OCI-LY7 (cell line): Measurements from ENCODE around the gene COL5A1. TPM values are rescaled to one million over a fixed set of nuclear protein-coding genes. Genes with fewer than 3 reads are reported as not detected.

Experiments used
- BruUV-seq: library from RNA; stranded (reverse); fragments of 400-500 nt; replicated peaks from 2 replicates; lab custom pipeline; 2021; lab: Mats Ljungman, UMichigan
- CTCF ChIA-PET: fragments of 300-600 bp; sonication (Branson Sonifier 250); formaldehyde crosslinking; loops from one replicate; lab custom pipeline; 2022; ENCODE audit warnings: antibody characterized with exemption; ENCODE audit not compliant: unreplicated experiment; lab: Charles Lee
- POLR2A ChIA-PET: fragments of 300-600 bp; sonication (Branson Sonifier 250); formaldehyde crosslinking; loops from one replicate; lab custom pipeline; 2022; ENCODE audit warnings: antibody characterized with exemption; lab: Charles Lee
- DNase-seq: peaks from one replicate; pipeline ENCODE4 v3.0.0-alpha.2; 2015; ENCODE audit warnings: low spot score
- H2AFZ ChIP-seq: fragments of 200-600 bp; sonication (generic), shearing (Covaris generic); 2 replicates; pipeline ENCODE4 v1.6.1; 2014; ENCODE audit warnings: mild to moderate bottlenecking, antibody characterized with exemption, low read length, moderate library complexity
- H3K27ac ChIP-seq: fragments of 200-600 bp; sonication (generic); 2 replicates; pipeline ENCODE4 v1.5.1; 2014; ENCODE audit warnings: mixed run types, low read depth, mild to moderate bottlenecking, moderate library complexity, low read length, inconsistent platforms; ENCODE audit not compliant: poor library complexity, severe bottlenecking
- H3K36me3 ChIP-seq: fragments of 200-600 bp; sonication (generic); 2 replicates; pipeline ENCODE4 v1.6.1; 2014; ENCODE audit warnings: mild to moderate bottlenecking, antibody characterized with exemption, low read length, moderate library complexity, mixed read lengths; ENCODE audit not compliant: insufficient read depth
- H3K4me1 ChIP-seq: fragments of 200-600 bp; sonication (generic); 2 replicates; pipeline ENCODE4 v1.5.1; 2014; ENCODE audit warnings: mild to moderate bottlenecking, low read length; ENCODE audit not compliant: insufficient read depth, poor library complexity, severe bottlenecking
- H3K4me2 ChIP-seq: fragments of 200-600 bp; sonication (generic); 2 replicates; pipeline ENCODE4 v1.6.1; 2014; ENCODE audit warnings: mild to moderate bottlenecking, low read length
- H3K4me3 ChIP-seq: fragments of 200-600 bp; sonication (generic); 2 replicates; pipeline ENCODE4 v1.5.1; 2014; ENCODE audit warnings: mild to moderate bottlenecking, low read depth, low read length; ENCODE audit not compliant: poor library complexity, severe bottlenecking
- H3K79me2 ChIP-seq: fragments of 200-600 bp; sonication (generic); 2 replicates; pipeline ENCODE4 v1.6.1; 2016; ENCODE audit warnings: low read depth, mild to moderate bottlenecking, low read length, moderate library complexity, mixed read lengths; ENCODE audit not compliant: insufficient read depth
- H3K9me2 ChIP-seq: fragments of 200-600 bp; sonication (generic); 2 replicates; pipeline ENCODE4 v1.6.1; 2016; ENCODE audit warnings: mild to moderate bottlenecking, low read length, mixed read lengths; ENCODE audit not compliant: insufficient read depth
- H3K9me3 ChIP-seq: fragments of 200-600 bp; sonication (generic); 2 replicates; pipeline ENCODE4 v1.6.1; 2014; ENCODE audit warnings: mild to moderate bottlenecking, mixed run types, low read length, mixed read lengths
- H4K20me1 ChIP-seq: fragments of 200-600 bp; sonication (generic); 2 replicates; pipeline ENCODE4 v1.6.1; 2014; ENCODE audit warnings: mild to moderate bottlenecking, antibody characterized with exemption, low read length, moderate library complexity, mixed read lengths; ENCODE audit not compliant: insufficient read depth
- EZH2phosphoT487 ChIP-seq: fragments of 200-600 bp; sonication (generic); IDR thresholded peaks from 2 replicates; pipeline ENCODE4 v1.6.1; 2018; ENCODE audit warnings: low read depth, borderline replicate concordance, mild to moderate bottlenecking, mixed run types, antibody characterized with exemption, low read length, moderate library complexity, mixed read lengths
- intact Hi-C: fragments of 100-400 bp; cut with micrococcal nuclease; formaldehyde crosslinking; loops from one replicate; pipeline ENCODE4 v1.10.0; 2022; ENCODE audit not compliant: unreplicated experiment
- total RNA-seq, 2 experiments: library from RNA; depleted of rRNA in 1 of 2; stranded (reverse); fragments of >200 nt in 1 of 2; shearing (Covaris generic) in 1 of 2; gene quantifications; 2 replicates each; pipeline ENCODE4 v1.2.3, GENCODE V29; 2014 to 2022
- TF ChIP-seq, protein P1 (sequence below): fragments of 200-600 bp; sonication (generic); conservative IDR thresholded peaks from 2 replicates; pipeline ENCODE4 v1.5.1; 2014; ENCODE audit warnings: mild to moderate bottlenecking, antibody characterized with exemption, low read length, moderate library complexity, mixed read lengths

COL5A1 gene
- total RNA-seq, 2 experiments from 2014 or later: 12.2 to 28.6 TPM

DNA sequence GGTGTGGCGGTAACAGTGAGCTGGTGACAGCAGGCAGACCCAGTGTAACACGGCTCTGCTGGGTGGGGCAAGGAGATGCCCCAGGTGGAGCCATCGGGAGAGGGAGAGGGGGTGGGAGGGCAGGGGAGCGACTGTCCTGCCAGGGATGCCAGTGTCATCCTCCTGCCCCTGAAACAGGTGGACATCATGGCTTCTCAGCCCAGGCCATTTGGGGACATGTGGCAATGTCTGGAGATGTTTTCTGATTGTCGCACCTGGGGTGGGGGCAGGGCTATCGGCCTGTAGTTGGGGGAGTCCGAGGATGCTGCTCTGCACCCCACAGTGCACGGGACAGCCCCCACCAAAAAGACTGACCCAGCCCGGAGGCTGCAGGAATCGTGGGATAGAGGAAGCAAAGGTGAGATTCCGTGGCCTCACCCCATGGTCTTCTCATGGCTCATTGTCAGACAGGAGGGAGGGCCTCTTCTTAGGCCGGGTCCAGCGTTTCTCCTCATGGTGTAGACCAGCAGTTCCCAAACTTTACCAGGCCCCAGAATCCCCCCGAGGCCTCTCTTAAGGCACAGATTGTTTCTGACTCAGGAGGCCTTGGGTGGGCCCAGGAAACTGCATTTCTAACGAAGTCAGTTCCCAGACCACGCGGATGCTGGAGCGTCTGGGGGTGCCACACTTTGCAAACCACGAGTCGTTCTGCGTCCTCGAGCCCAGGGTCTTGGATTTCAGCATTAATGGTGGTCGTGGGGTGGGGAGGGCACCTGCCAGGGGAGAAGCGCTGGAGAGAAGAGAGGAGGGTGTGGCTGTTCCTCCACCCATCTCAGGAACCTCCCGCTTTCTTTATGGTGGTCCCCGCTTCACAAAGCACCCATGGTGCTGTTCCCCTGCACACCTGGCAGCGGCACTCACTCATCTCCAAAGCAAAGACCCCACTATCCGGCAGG, 11.0 kb downstream of the COL5A1 start:
- BruUV-seq: no TSS peak
- TF ChIP-seq, protein P1, sequence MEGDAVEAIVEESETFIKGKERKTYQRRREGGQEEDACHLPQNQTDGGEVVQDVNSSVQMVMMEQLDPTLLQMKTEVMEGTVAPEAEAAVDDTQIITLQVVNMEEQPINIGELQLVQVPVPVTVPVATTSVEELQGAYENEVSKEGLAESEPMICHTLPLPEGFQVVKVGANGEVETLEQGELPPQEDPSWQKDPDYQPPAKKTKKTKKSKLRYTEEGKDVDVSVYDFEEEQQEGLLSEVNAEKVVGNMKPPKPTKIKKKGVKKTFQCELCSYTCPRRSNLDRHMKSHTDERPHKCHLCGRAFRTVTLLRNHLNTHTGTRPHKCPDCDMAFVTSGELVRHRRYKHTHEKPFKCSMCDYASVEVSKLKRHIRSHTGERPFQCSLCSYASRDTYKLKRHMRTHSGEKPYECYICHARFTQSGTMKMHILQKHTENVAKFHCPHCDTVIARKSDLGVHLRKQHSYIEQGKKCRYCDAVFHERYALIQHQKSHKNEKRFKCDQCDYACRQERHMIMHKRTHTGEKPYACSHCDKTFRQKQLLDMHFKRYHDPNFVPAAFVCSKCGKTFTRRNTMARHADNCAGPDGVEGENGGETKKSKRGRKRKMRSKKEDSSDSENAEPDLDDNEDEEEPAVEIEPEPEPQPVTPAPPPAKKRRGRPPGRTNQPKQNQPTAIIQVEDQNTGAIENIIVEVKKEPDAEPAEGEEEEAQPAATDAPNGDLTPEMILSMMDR: no peak
- no peak for TF ChIP-seq EZH2phosphoT487
- intact Hi-C loops: no loop called here

DNA sequence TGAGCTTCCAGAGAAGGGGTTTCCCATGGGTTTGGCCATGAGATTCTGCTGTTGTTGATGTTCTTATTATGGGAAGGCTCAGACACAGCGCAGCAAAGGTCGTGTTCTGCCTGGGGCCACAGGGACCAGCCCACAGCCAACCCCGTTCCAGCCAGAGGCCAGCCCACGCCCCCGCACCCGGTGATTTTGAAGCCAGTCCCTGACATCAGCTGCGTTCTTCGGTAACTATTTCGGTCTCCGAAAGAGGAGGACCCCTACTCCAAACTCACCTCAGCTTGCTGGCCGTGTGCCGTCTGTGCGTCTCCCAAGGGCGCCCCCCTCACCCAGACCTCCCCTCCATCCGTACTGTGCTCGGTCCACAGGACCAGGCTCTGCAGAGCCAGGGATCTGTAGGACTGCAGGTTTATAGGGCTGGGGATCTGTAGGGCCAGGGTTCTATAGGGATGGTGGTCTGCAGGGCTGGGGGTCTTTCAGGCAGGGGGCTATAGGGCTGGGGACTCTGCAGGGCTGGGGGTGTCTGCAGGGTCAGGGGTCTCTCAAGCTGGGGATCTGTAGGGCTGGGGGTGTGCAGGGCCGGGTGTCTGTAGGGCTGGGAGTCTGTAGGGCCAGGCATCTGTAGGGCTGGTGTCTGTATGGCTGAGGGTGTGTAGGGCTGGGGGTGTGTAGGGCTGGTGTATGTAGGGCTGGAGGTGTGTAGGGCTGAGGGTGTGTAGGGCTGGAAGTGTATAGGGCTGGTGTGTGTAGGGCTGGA, 11.8 kb downstream of the COL5A1 start:
- Histone ChIP-seq H2AFZ (no peak overlapping the region), H3K4me1 (no peaks in the 10 kb centered on the region), H3K9me2 (no peaks in the 10 kb centered on the region), H3K27ac (no peak overlapping the region), H3K4me2 (no peak overlapping the region), H3K79me2 (no peaks in the 10 kb centered on the region), H4K20me1 (no peaks in the 10 kb centered on the region), H3K36me3 (no peaks in the 10 kb centered on the region), H3K4me3 (no peak overlapping the region), H3K9me3 (no peaks in the 10 kb centered on the region)
- ChIA-PET POLR2A (no interaction called here), CTCF (no interaction called here)
- no TSS peak for BruUV-seq
- TF ChIP-seq EZH2phosphoT487: no peak
- TF ChIP-seq, protein P1: no peak
- no peak for DNase-seq
- intact Hi-C loops: no loop called here

More for the DNA sequence above, 11.0 kb downstream of the COL5A1 start:
- Histone ChIP-seq H3K9me3 (no peaks in the 10 kb centered on the region), H4K20me1 (no peaks in the 10 kb centered on the region), H3K36me3 (no peaks in the 10 kb centered on the region), H3K9me2 (no peaks in the 10 kb centered on the region), H2AFZ (no peak overlapping the region), H3K79me2 (no peaks in the 10 kb centered on the region), H3K27ac (no peak overlapping the region), H3K4me3 (no peak overlapping the region), H3K4me2 (no peak overlapping the region), H3K4me1 (no peaks in the 10 kb centered on the region)
- POLR2A ChIA-PET: no interaction called here
- no peak for DNase-seq
- CTCF ChIA-PET: no interaction called here
